Body of pancreas (tissue), 4 donors: Measurements from ENCODE around the gene NSF. TPM values are rescaled to one million over a fixed set of nuclear protein-coding genes. Genes with fewer than 3 reads are reported as not detected.
"Not testable (repeated sequence)": the region's sequence is repeated elsewhere in the genome, so short reads cannot be mapped to it uniquely, and the experiment has no call there.

Experiments
- ATAC-seq: fragments of 150-250 bp; one replicate; pipeline ENCODE4 v1.9.1; 2016
- DNase-seq, 4 donors: peaks; one replicate each; pipeline ENCODE4 v3.0.0-alpha.2; 2019
- H3K27ac ChIP-seq, 4 donors: fragments of 200-600 bp; sonication (generic); 1 replicate in 3 of 4; 2 replicates in 1 of 4; pipeline versions ENCODE4 v1.5.1 to v1.6.1; 2016 to 2019; ENCODE audit warnings: mild to moderate bottlenecking in 1 of 4, mixed read lengths in 1 of 4, moderate library complexity in 1 of 4
- H3K27me3 ChIP-seq, 2 donors: fragments of 200-600 bp; sonication (generic); one replicate each; pipeline ENCODE4 v1.6.0; 2016; ENCODE audit warnings: mild to moderate bottlenecking in 1 of 2
- H3K36me3 ChIP-seq, 2 donors: fragments of 200-600 bp; sonication (generic); replicated peaks in 1 of 2; 2 replicates each; pipeline ENCODE4 v1.5.1; 2016; ENCODE audit warnings: low read depth in 2 of 2; ENCODE audit not compliant: insufficient read depth in 1 of 2
- H3K4me1 ChIP-seq: fragments of 200-600 bp; sonication (generic); one replicate; pipeline ENCODE4 v1.6.0; 2016
- H3K4me3 ChIP-seq, 2 donors: fragments of 200-600 bp; sonication (generic); 1 replicate in 1 of 2; 2 replicates in 1 of 2; pipeline ENCODE4 v1.5.1; 2016 to 2019
- H3K9me3 ChIP-seq, 3 donors: fragments of 200-600 bp; sonication (generic); 1 replicate in 2 of 3; 2 replicates in 1 of 3; pipeline ENCODE4 v1.5.1; 2016
- POLR2A ChIP-seq, 3 donors: fragments of 450-650 bp; IDR thresholded peaks; one replicate each; pipeline ENCODE4 v1.6.1; 2016; ENCODE audit warnings: antibody characterized with exemption in 3 of 3, mild to moderate bottlenecking in 2 of 3
- WGBS, 2 donors: methylation state at CpG; one replicate each; pipeline ENCODE4 v1.1.5; 2017; 5-methylcytosine and 5-hydroxymethylcytosine counted together
- intact Hi-C: fragments of 100-400 bp; cut with DNase I; formaldehyde crosslinking; loops from one replicate; pipeline ENCODE4 v1.15.1; 2023
- total RNA-seq, 2 donors: library from RNA; depleted of rRNA; stranded (reverse); fragments of >200 nt; gene quantifications; one replicate each; pipeline ENCODE4 v1.1.0, GENCODE V29; 2016
- TF ChIP-seq, protein P1 (sequence below), 7 experiments: fragments of 450-650 bp in 4 of 7; fragments of 200-600 bp in 3 of 7; sonication (generic) in 3 of 7; IDR thresholded peaks; one replicate each; pipeline ENCODE4 v1.5.1; 2016 to 2019; ENCODE audit warnings: antibody characterized with exemption in 7 of 7

The NSF gene
- total RNA-seq, 2 donors from 2014 or later = 9.9 to 32.9 TPM

DNA sequence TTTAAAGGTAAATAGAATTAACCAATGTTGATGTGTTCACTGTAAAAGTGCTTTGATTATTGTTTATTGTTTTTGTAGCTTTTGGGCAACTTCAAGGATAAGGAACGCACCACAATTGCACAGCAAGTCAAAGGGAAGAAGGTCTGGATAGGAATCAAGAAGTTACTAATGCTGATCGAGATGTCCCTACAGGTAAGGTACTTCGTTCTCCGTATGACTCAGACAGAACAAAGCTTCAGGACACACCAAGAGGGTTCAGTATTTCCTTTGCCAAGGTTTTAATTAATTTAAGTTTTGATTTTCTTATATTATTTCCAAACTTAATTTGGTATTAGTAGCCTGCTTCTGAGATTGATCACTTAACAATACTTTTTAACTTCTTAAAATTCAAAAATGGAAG lies 161.0 kb downstream of the NSF start:
- ATAC-seq = no peak
- no peaks in the 10 kb centered on the region for H3K9me3 ChIP-seq
- H3K27me3 ChIP-seq = no peaks in the 10 kb centered on the region
- H3K27ac ChIP-seq = no peak overlapping the region
- DNase-seq = no peak
- no peaks in the 10 kb centered on the region for H3K4me1 ChIP-seq
- TF ChIP-seq, protein P1, sequence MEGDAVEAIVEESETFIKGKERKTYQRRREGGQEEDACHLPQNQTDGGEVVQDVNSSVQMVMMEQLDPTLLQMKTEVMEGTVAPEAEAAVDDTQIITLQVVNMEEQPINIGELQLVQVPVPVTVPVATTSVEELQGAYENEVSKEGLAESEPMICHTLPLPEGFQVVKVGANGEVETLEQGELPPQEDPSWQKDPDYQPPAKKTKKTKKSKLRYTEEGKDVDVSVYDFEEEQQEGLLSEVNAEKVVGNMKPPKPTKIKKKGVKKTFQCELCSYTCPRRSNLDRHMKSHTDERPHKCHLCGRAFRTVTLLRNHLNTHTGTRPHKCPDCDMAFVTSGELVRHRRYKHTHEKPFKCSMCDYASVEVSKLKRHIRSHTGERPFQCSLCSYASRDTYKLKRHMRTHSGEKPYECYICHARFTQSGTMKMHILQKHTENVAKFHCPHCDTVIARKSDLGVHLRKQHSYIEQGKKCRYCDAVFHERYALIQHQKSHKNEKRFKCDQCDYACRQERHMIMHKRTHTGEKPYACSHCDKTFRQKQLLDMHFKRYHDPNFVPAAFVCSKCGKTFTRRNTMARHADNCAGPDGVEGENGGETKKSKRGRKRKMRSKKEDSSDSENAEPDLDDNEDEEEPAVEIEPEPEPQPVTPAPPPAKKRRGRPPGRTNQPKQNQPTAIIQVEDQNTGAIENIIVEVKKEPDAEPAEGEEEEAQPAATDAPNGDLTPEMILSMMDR (IDR thresholded peaks at IDR 0.05) = no peak
- TF ChIP-seq POLR2A (IDR thresholded peaks at IDR 0.05) = no peak
- 91 to 94% methylated on average over 4 of the region's 4 CpGs for WGBS, 2 donors
- H3K4me3 ChIP-seq = no peak overlapping the region
- H3K36me3 ChIP-seq = peaks cover 0 to 22% of the 10 kb centered on the region in 2 donors
- intact Hi-C loops = no loop called here

DNA sequence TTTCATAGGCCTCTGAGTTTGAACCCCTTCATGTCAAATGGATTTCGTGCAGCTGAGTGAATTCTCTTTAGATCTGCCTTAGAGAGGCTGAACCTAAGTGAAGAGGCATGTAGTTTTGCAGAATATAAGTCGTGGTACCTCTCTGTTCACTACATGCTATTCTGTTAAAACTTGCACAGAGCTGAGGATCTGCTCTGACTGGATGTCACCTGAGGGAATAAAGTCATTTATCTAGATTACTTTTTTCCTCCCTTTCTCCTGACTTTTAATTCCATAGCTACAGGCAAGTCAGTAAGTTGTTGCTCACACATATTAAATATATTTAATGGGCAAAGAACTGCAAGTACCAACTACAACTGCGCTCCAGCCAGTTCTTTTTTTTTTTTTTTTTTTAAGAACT lies 163.3 kb downstream of the NSF start:
- intact Hi-C loops = no loop called here
- 91 to 92% methylated on average over 3 of the region's 3 CpGs for WGBS, 2 donors
- no peaks in the 10 kb centered on the region for H3K27me3 ChIP-seq
- H3K27ac ChIP-seq = no peak overlapping the region
- H3K4me3 ChIP-seq = no peak overlapping the region
- H3K9me3 ChIP-seq = no peaks in the 10 kb centered on the region
- TF ChIP-seq POLR2A (IDR thresholded peaks at IDR 0.05) = no peak
- TF ChIP-seq, protein P1 (IDR thresholded peaks at IDR 0.05) = no peak
- DNase-seq = no peak
- no peak for ATAC-seq
- peaks cover 0 to 22% of the 10 kb centered on the region in 2 donors for H3K36me3 ChIP-seq
- H3K4me1 ChIP-seq = peaks cover 10% of the 10 kb centered on the region

DNA sequence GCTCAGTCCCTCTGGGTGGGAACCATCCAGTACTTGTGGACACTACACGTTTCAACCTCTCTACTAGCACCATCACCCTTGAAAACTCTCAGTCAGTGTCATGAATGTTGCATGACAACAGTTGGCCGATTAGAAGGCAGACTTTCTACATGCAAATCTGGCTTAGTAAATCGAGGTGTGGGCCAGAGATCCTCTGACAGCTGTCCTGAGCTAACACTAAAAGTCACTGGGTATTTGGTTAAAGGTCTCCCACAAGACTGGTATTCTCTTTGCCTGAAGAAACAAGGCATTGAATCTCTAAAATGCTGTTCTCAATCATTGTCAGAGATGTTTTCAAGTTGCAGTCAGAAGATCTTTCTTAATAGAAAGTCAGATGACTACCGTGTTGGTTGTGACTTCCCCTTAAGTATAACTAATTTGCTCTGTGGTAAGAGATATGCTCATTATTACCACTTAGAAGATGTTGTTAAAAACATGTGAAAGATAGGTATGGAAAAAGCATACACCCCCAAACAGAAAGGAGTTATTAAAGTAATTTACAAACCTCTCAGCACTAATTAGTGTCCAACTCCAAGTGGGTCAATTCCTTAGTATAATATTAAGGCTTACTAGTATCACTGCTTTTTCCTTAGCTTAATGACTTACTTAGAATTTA lies 165.7 kb downstream of the NSF start:
- whole genome bisulfite sequencing, 2 donors = 66 to 72% methylated on average over 4 of the region's 4 CpGs
- no peak for DNase-seq
- TF ChIP-seq POLR2A (IDR thresholded peaks at IDR 0.05) = no peak
- TF ChIP-seq, protein P1 (IDR thresholded peaks at IDR 0.05) = no peak

DNA sequence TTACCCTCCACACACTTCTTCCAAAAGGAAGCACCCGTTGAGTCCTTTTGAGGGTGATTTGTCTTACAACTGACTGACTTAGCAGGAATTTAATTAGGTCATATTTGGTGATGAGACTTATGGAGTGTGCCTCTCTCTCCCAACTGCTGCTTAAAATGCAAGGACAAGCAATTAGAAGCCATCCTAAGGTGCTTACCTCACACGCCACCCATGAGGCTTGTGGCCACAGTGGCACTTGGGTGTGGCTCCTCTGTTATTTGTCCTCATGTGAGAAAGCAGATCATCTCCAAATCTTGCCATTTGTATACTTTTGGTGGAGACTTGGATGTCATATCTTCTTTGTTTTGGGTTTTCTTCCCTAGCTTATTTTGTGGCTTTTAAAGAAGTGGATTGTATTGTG lies 166.4 kb downstream of the NSF start:
- no peak for ATAC-seq
- H3K36me3 ChIP-seq = peaks cover 0 to 16% of the 10 kb centered on the region in 2 donors

More for the DNA sequence above, 165.7 kb downstream of the NSF start:
- Histone ChIP-seq H3K27me3 (no peaks in the 10 kb centered on the region), H3K27ac (no peak overlapping the region), H3K4me1 (peaks cover 13% of the 10 kb centered on the region), H3K36me3 (peaks cover 0 to 20% of the 10 kb centered on the region in 2 donors), H3K4me3 (no peak overlapping the region), H3K9me3 (no peaks in the 10 kb centered on the region)
- intact Hi-C loops = no loop called here
- ATAC-seq = no peak

DNA sequence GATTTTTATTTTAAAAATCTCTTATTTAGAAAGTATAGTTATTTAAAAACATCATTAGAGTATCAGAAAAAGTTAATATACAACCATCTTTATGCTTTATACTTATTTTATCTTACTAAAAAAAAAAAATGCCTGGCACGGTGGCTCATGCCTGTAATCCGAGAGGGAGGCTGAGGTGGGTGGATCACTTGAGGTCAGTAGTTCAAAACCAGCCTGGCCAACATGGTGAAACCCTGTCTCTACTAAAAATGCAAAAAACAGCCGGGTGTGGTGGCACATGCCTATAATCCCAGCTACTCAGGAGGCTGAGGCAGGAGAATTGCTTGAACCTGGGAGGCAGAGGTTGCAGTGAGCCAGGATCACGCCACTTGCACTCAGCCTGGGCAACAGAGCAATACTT lies 167.1 kb downstream of the NSF start:
- DNase-seq, H3K27me3 ChIP-seq, H3K4me3 ChIP-seq, H3K9me3 ChIP-seq, H3K27ac ChIP-seq, intact Hi-C loops, ATAC-seq: not testable (repeated sequence)
- WGBS, 2 donors = 57 to 61% methylated on average over 4 of the region's 4 CpGs
- Histone ChIP-seq H3K4me1 (peaks cover 13% of the 10 kb centered on the region), H3K36me3 (peaks cover 0 to 15% of the 10 kb centered on the region in 2 donors)

More for the DNA sequence above, 166.4 kb downstream of the NSF start:
- no peak for DNase-seq
- no peak overlapping the region for H3K27ac ChIP-seq
- peaks cover 13% of the 10 kb centered on the region for H3K4me1 ChIP-seq
- TF ChIP-seq, protein P1 (IDR thresholded peaks at IDR 0.05) = no peak
- TF ChIP-seq POLR2A (IDR thresholded peaks at IDR 0.05) = no peak
- no peaks in the 10 kb centered on the region for H3K9me3 ChIP-seq
- intact Hi-C loops = no loop called here
- WGBS, 2 donors = 80 to 84% methylated on average over 2 of the region's 2 CpGs
- H3K27me3 ChIP-seq = no peaks in the 10 kb centered on the region
- no peak overlapping the region for H3K4me3 ChIP-seq
